GM06990 (cell line): ENCODE measurements around the gene RNU7-1.

Experiments
- DNase-seq: peaks from one replicate; pipeline ENCODE4 v3.0.0-alpha.2; 2011; ENCODE audit not compliant: insufficient read length; ENCODE audit errors: extremely low read depth
- H3K27me3 ChIP-seq: replicated peaks from 2 replicates; pipeline ENCODE4 v1.6.0; 2011; ENCODE audit warnings: low read length; ENCODE audit not compliant: control insufficient read depth, insufficient read depth
- H3K36me3 ChIP-seq: 2 replicates; pipeline ENCODE4 v1.5.1; 2011; ENCODE audit warnings: low read length; ENCODE audit not compliant: control insufficient read depth, insufficient read depth
- H3K4me3 ChIP-seq: replicated peaks from 2 replicates; pipeline ENCODE4 v1.5.1; 2011; ENCODE audit warnings: low read depth, mild to moderate bottlenecking, control low read depth, low read length
- TF ChIP-seq, protein P1 (sequence below): IDR thresholded peaks from 2 replicates; pipeline ENCODE4 v1.5.1; 2011; ENCODE audit warnings: low read length, control low read depth, mild to moderate bottlenecking, inconsistent platforms; ENCODE audit not compliant: insufficient read depth, poor library complexity, severe bottlenecking

RNU7-1 gene

DNA sequence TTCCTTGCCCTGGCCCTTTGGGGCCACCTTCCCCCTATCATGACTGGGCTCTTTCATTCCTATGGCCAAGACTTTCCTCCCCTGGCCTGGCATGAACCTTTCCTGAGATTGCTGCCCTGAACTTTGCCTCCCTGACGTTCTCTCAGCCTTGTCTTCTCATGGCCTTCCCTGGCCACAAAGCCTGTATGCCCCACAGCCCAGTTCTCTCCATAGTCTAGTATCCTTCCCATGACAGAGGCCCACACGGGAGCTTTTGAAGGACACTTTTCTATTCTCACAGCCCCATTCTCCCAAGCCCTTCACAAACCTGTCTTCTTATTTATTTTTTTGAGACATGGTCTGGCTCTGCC lies 4.5 kb upstream of the RNU7-1 start:
- TF ChIP-seq, protein P1, sequence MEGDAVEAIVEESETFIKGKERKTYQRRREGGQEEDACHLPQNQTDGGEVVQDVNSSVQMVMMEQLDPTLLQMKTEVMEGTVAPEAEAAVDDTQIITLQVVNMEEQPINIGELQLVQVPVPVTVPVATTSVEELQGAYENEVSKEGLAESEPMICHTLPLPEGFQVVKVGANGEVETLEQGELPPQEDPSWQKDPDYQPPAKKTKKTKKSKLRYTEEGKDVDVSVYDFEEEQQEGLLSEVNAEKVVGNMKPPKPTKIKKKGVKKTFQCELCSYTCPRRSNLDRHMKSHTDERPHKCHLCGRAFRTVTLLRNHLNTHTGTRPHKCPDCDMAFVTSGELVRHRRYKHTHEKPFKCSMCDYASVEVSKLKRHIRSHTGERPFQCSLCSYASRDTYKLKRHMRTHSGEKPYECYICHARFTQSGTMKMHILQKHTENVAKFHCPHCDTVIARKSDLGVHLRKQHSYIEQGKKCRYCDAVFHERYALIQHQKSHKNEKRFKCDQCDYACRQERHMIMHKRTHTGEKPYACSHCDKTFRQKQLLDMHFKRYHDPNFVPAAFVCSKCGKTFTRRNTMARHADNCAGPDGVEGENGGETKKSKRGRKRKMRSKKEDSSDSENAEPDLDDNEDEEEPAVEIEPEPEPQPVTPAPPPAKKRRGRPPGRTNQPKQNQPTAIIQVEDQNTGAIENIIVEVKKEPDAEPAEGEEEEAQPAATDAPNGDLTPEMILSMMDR: no peak
- peaks cover 12% of the 10 kb centered on the region for H3K36me3 ChIP-seq
- H3K27me3 ChIP-seq: no peaks in the 10 kb centered on the region

GRCh38 chr12:6941267-6941666 lies 2.3 kb upstream of the RNU7-1 start:
- H3K36me3 ChIP-seq: no peaks in the 10 kb centered on the region; the same call in 1 of the 2 replicates
- DNase-seq: no peak
- TF ChIP-seq, protein P1: no peak
- H3K27me3 ChIP-seq: no peaks in the 10 kb centered on the region
- no peak overlapping the region for H3K4me3 ChIP-seq

More for the DNA sequence above, 4.5 kb upstream of the RNU7-1 start:
- no peak for DNase-seq
- H3K4me3 ChIP-seq: no peak overlapping the region

DNA sequence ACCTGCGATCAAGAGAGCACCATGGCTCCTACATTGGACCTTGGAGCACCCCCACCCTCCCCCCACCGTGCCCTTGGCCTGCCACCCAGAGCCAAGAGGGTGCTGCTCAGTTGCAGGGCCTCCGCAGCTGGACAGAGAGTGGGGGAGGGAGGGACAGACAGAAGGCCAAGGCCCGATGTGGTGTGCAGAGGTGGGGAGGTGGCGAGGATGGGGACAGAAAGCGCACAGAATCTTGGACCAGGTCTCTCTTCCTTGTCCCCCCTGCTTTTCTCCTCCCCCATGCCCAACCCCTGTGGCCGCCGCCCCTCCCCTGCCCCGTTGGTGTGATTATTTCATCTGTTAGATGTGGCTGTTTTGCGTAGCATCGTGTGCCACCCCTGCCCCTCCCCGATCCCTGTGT lies 1.8 kb upstream of the RNU7-1 start:
- no peaks in the 10 kb centered on the region for H3K27me3 ChIP-seq
- no peaks in the 10 kb centered on the region; the same call in 1 of the 2 replicates for H3K36me3 ChIP-seq
- H3K4me3 ChIP-seq: no peak overlapping the region
- TF ChIP-seq, protein P1: no peak
- no peak for DNase-seq

GRCh38 chr12:6942331-6942665 lies 1.3 kb upstream of the RNU7-1 start:
- no peak for DNase-seq
- TF ChIP-seq, protein P1: no peak
- Histone ChIP-seq H3K27me3 (no peaks in the 10 kb centered on the region), H3K36me3 (no peaks in the 10 kb centered on the region; the same call in 1 of the 2 replicates), H3K4me3 (no peak overlapping the region)

DNA sequence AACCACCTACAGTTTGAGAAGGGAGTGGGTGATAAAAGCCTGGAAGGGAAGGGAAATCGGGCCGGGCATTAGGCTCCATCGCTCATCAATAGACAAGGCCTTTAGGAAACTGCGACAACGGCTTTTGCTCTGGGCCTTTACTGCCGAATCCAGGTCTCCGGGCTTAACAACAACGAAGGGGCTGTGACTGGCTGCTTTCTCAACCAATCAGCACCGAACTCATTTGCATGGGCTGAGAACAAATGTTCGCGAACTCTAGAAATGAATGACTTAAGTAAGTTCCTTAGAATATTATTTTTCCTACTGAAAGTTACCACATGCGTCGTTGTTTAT lies 261 bp upstream of the RNU7-1 start:
- TF ChIP-seq, protein P1: no peak
- H3K27me3 ChIP-seq: no peaks in the 10 kb centered on the region
- DNase-seq: no peak
- no peaks in the 10 kb centered on the region; the same call in 1 of the 2 replicates for H3K36me3 ChIP-seq
- H3K4me3 ChIP-seq: peak overlapping the region; percentile 72

- Histone ChIP-seq H3K27me3 (no peaks in the 10 kb centered on the region), H3K36me3 (no peaks in the 10 kb centered on the region), H3K4me3 (peak overlapping the region; percentile 72)
- TF ChIP-seq, protein P1: peak; percentile 95
- DNase-seq: no peak
Measured at GRCh38 chr12:6944381-6945186, 968 bp downstream of the RNU7-1 start.
